Panc1 (cell line): ENCODE data around the gene AKAP9.
"Not testable (repeated sequence)": the region's sequence is repeated elsewhere in the genome, so short reads cannot be mapped to it uniquely, and the experiment has no call there.

Source experiments
- POLR2AphosphoS5 ChIP-seq: IDR thresholded peaks from 2 replicates; pipeline ENCODE4 v1.6.1; 2012; ENCODE audit warnings: mild to moderate bottlenecking, low read depth, low read length, moderate library complexity
- SIN3A ChIP-seq: IDR thresholded peaks from 2 replicates; pipeline ENCODE4 v1.6.1; 2012; ENCODE audit warnings: low read depth, mild to moderate bottlenecking, low read length, moderate library complexity, borderline replicate concordance; ENCODE audit not compliant: insufficient read depth
- TF ChIP-seq, protein P1 (sequence below): fragments of 450-650 bp; IDR thresholded peaks from 2 replicates; pipeline ENCODE4 v1.5.1; 2017; ENCODE audit warnings: mild to moderate bottlenecking
- TF ChIP-seq, protein P2 (sequence below), 2 experiments: IDR thresholded peaks; 2 replicates each; pipeline ENCODE4 v1.6.1; 2011 to 2012; ENCODE audit warnings: low read depth in 2 of 2, control low read depth in 1 of 2, low read length in 1 of 2, mild to moderate bottlenecking in 1 of 2, moderate library complexity in 1 of 2; ENCODE audit not compliant: insufficient read depth in 1 of 2

DNA sequence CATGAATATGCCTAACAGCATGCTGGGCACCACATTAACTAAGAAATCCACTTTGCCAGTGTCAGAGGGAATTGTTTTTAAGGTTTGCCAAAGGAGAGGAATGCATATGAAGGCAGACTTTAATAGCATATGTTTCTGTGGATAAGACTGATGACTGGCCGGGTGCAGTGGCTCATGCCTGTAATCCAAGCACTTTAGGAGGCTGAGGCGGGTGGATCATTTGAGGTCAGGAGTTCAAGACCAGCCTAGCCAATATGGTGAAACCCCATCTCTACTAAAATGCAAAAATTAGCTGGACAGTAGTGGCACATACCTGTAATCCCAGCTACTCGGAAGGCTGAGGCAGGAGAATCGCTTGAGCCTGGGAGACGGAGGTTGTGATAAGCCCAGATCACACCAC, 47.0 kb upstream of the AKAP9 start:
- TF ChIP-seq POLR2AphosphoS5, SIN3A: not testable (repeated sequence)
- TF ChIP-seq, protein P1, sequence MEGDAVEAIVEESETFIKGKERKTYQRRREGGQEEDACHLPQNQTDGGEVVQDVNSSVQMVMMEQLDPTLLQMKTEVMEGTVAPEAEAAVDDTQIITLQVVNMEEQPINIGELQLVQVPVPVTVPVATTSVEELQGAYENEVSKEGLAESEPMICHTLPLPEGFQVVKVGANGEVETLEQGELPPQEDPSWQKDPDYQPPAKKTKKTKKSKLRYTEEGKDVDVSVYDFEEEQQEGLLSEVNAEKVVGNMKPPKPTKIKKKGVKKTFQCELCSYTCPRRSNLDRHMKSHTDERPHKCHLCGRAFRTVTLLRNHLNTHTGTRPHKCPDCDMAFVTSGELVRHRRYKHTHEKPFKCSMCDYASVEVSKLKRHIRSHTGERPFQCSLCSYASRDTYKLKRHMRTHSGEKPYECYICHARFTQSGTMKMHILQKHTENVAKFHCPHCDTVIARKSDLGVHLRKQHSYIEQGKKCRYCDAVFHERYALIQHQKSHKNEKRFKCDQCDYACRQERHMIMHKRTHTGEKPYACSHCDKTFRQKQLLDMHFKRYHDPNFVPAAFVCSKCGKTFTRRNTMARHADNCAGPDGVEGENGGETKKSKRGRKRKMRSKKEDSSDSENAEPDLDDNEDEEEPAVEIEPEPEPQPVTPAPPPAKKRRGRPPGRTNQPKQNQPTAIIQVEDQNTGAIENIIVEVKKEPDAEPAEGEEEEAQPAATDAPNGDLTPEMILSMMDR = not testable (repeated sequence)
- TF ChIP-seq, protein P2, sequence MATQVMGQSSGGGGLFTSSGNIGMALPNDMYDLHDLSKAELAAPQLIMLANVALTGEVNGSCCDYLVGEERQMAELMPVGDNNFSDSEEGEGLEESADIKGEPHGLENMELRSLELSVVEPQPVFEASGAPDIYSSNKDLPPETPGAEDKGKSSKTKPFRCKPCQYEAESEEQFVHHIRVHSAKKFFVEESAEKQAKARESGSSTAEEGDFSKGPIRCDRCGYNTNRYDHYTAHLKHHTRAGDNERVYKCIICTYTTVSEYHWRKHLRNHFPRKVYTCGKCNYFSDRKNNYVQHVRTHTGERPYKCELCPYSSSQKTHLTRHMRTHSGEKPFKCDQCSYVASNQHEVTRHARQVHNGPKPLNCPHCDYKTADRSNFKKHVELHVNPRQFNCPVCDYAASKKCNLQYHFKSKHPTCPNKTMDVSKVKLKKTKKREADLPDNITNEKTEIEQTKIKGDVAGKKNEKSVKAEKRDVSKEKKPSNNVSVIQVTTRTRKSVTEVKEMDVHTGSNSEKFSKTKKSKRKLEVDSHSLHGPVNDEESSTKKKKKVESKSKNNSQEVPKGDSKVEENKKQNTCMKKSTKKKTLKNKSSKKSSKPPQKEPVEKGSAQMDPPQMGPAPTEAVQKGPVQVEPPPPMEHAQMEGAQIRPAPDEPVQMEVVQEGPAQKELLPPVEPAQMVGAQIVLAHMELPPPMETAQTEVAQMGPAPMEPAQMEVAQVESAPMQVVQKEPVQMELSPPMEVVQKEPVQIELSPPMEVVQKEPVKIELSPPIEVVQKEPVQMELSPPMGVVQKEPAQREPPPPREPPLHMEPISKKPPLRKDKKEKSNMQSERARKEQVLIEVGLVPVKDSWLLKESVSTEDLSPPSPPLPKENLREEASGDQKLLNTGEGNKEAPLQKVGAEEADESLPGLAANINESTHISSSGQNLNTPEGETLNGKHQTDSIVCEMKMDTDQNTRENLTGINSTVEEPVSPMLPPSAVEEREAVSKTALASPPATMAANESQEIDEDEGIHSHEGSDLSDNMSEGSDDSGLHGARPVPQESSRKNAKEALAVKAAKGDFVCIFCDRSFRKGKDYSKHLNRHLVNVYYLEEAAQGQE (IDR thresholded peaks at IDR 0.05; ENCODE audit: insufficient read depth in 1 of 2, low read depth in 2 of 2, low read length in 1 of 2) = not testable (repeated sequence)
